22Rv1 (cell line): Measurements from ENCODE around the gene ZW10.
"Not testable (repeated sequence)": the region's sequence is repeated elsewhere in the genome, so short reads cannot be mapped to it uniquely, and the experiment has no call there.

ENCODE experiments used
- CTCF ChIP-seq: fragments of 450-650 bp; IDR thresholded peaks from 2 replicates; pipeline ENCODE4 v1.5.1; 2017; ENCODE audit warnings: mild to moderate bottlenecking
- ZFX ChIP-seq: fragments of 450-650 bp; IDR thresholded peaks from 2 replicates; pipeline ENCODE4 v1.6.1; 2017; ENCODE audit warnings: antibody characterized with exemption, borderline replicate concordance

GRCh38 chr11:113789016-113789415 lies 15.5 kb upstream of the ZW10 start:
- TF ChIP-seq CTCF, ZFX: not testable (repeated sequence)
